Mesendoderm (in vitro differentiated cells): ENCODE data around the gene SMS.
"Not testable (repeated sequence)": the region's sequence is repeated elsewhere in the genome, so short reads cannot be mapped to it uniquely, and the experiment has no call there.

Experiments
- DNase-seq: peaks from one replicate; pipeline ENCODE4 v3.0.0; 2013
- H2AK5ac ChIP-seq: 2 replicates; pipeline ENCODE4 v1.6.1; 2013; ENCODE audit warnings: low read length, inconsistent platforms
- H2BK120ac ChIP-seq: 2 replicates; pipeline ENCODE4 v1.6.1; 2013; ENCODE audit warnings: low read depth, mild to moderate bottlenecking, low read length, moderate library complexity, mixed read lengths
- H2BK15ac ChIP-seq: replicated peaks from 2 replicates; pipeline ENCODE4 v1.6.1; 2013; ENCODE audit warnings: low read depth, mild to moderate bottlenecking, moderate library complexity
- H2BK5ac ChIP-seq: 2 replicates; pipeline ENCODE4 v1.6.1; 2013; ENCODE audit warnings: low read length, inconsistent platforms
- H3K18ac ChIP-seq: 2 replicates; pipeline ENCODE4 v1.6.1; 2013; ENCODE audit warnings: mild to moderate bottlenecking, low read length, mixed read lengths
- H3K23ac ChIP-seq: one replicate; pipeline ENCODE4 v1.6.1; 2013; ENCODE audit warnings: low read length
- H3K27ac ChIP-seq: 2 replicates; pipeline ENCODE4 v1.5.1; 2013; ENCODE audit warnings: low read depth, mild to moderate bottlenecking, inconsistent platforms, low read length, moderate library complexity
- H3K27me3 ChIP-seq: 2 replicates; pipeline ENCODE4 v1.6.1; 2013; ENCODE audit warnings: low read length, control low read depth, mild to moderate bottlenecking, inconsistent platforms; ENCODE audit not compliant: insufficient read depth, poor library complexity
- H3K36me3 ChIP-seq: 2 replicates; pipeline ENCODE4 v1.6.1; 2013; ENCODE audit warnings: low read length, inconsistent platforms; ENCODE audit not compliant: control insufficient read depth, insufficient read depth
- H3K4ac ChIP-seq: one replicate; pipeline ENCODE4 v1.6.1; 2013; ENCODE audit warnings: low read depth, mild to moderate bottlenecking, low read length, moderate library complexity
- H3K4me1 ChIP-seq: 2 replicates; pipeline ENCODE4 v1.6.1; 2013; ENCODE audit warnings: low read depth, low read length, inconsistent platforms; ENCODE audit not compliant: control insufficient read depth
- H3K4me2 ChIP-seq: 2 replicates; pipeline ENCODE4 v1.6.1; 2013; ENCODE audit warnings: low read length
- H3K4me3 ChIP-seq: 2 replicates; pipeline ENCODE4 v1.5.1; 2013; ENCODE audit warnings: mild to moderate bottlenecking, low read length
- H3K56ac ChIP-seq: one replicate; pipeline ENCODE4 v1.6.1; 2013; ENCODE audit warnings: low read length
- H3K79me1 ChIP-seq: 2 replicates; pipeline ENCODE4 v1.6.1; 2013; ENCODE audit warnings: low read length, inconsistent platforms
- H3K79me2 ChIP-seq: 2 replicates; pipeline ENCODE4 v1.6.1; 2013; ENCODE audit warnings: mild to moderate bottlenecking, low read length; ENCODE audit not compliant: control insufficient read depth, insufficient read depth
- H3K9ac ChIP-seq: 2 replicates; pipeline ENCODE4 v1.6.1; 2013; ENCODE audit warnings: low read length, inconsistent platforms
- H4K5ac ChIP-seq: one replicate; pipeline ENCODE4 v1.6.1; 2013; ENCODE audit warnings: low read length
- H4K8ac ChIP-seq: one replicate; pipeline ENCODE4 v1.6.1; 2013; ENCODE audit warnings: low read depth, mild to moderate bottlenecking, control low read depth, low read length, moderate library complexity
- WGBS: extraction: QIAGEN DNeasy Blood & Tissue Kit; methylation state at CpG from one replicate; pipeline ENCODE4 v1.1.7; 2013; ENCODE audit warnings: low lambda C conversion rate, missing lambda C conversion rate; ENCODE audit not compliant: insufficient coverage; ENCODE audit errors: extremely low coverage; 5-methylcytosine and 5-hydroxymethylcytosine counted together

Gene SMS

DNA sequence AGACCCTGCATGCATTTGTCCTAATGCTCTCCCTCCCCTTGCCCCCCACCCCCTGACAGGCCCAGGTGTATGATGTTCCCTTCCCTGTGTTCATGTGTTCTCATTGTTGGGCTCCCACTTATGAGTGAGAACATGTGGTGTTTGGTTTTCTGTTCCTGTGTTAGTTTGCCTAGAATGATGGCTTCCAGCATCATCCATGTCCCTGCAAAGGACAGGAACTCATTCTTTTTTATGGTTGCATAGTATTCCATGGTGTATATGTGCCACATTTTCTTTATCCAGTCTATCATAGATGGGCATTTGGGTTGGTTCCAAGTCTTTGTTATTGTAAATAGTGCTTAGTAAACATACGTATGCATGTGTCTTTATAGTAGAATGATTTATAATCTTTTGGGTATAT lies 10.0 kb downstream of the SMS start:
- H3K79me1 ChIP-seq, H3K4me2 ChIP-seq, H3K4me3 ChIP-seq, H4K5ac ChIP-seq, H3K4ac ChIP-seq, H4K8ac ChIP-seq, H3K23ac ChIP-seq, H2BK5ac ChIP-seq, DNase-seq, H3K9ac ChIP-seq, H3K27ac ChIP-seq, H2BK120ac ChIP-seq, H3K4me1 ChIP-seq, H3K36me3 ChIP-seq, H3K27me3 ChIP-seq, H2BK15ac ChIP-seq, H3K56ac ChIP-seq, H2AK5ac ChIP-seq, H3K18ac ChIP-seq: not testable (repeated sequence)
- peaks cover 65% of the 10 kb centered on the region for H3K79me2 ChIP-seq
- no CpG with 5 or more reads among the region's 1 CpG for WGBS

- Histone ChIP-seq H3K27me3 (no peaks in the 10 kb centered on the region), H3K4me1 (no peaks in the 10 kb centered on the region), H4K5ac (no peak overlapping the region), H3K79me1 (no peaks in the 10 kb centered on the region), H4K8ac (no peak overlapping the region), H3K9ac (no peak overlapping the region), H3K4me2 (no peak overlapping the region), H2BK15ac (no peak overlapping the region), H2AK5ac (no peak overlapping the region), H3K56ac (no peak overlapping the region), H2BK120ac (no peak overlapping the region), H3K27ac (no peak overlapping the region), H3K4ac (no peak overlapping the region), H2BK5ac (no peak overlapping the region), H3K36me3 (no peaks in the 10 kb centered on the region), H3K79me2 (peaks cover 65% of the 10 kb centered on the region), H3K18ac (no peak overlapping the region), H3K23ac (no peak overlapping the region), H3K4me3 (no peak overlapping the region)
- no CpG with 5 or more reads among the region's 6 CpGs for WGBS
- DNase-seq = no peak
These were observed 12.1 kb downstream of the SMS start for GRCh38 chrX:21952624-21953023.

GRCh38 chrX:21953195-21953830 lies 12.8 kb downstream of the SMS start:
- not testable (repeated sequence) for H3K4me2 ChIP-seq, H2AK5ac ChIP-seq, H2BK5ac ChIP-seq, H3K18ac ChIP-seq, H3K9ac ChIP-seq, H3K79me1 ChIP-seq, H3K27me3 ChIP-seq, H3K23ac ChIP-seq, DNase-seq, H2BK15ac ChIP-seq, H4K5ac ChIP-seq, H3K4ac ChIP-seq, H3K4me1 ChIP-seq, H3K4me3 ChIP-seq, H4K8ac ChIP-seq, H3K56ac ChIP-seq, H3K27ac ChIP-seq, H2BK120ac ChIP-seq, H3K36me3 ChIP-seq
- peaks cover 63% of the 10 kb centered on the region for H3K79me2 ChIP-seq
- WGBS = no CpG with 5 or more reads among the region's 6 CpGs

DNA sequence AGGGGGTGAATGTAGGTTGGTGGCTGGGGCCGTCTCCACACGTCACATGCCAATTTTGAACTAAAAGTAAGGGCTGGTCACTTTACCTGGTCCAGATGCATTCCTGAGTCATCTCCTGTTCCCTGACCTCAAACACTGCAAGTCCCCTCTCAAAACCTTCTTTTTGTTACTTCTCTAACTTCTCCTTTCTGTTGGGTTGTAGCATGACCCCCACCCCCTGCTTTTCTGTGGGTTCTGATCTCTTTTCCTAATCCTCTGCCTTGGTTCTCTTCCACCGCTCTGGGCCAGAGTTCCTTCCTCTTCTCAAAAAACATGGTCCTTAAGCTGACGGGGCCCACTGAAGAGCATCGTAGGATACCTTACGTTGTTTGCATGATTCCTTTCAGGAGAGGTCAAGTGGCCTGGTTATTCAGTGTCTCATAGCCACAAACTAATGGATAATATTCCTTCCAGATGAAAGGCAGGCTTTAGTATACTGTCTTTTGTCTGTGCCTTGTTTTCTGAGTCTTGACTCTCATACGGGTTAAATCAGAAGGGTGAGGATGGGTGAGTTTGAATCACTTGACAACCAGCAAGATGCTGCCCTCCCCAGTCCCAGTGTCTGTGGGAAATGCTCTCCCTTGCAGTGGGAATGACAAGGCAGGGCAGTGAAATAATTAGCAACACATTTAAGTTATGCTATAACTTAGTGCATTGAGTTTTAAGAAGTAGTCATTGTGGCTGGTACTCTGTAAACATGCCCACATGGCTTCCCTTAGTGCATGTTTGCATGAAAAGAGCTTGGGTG lies 15.1 kb downstream of the SMS start:
- H3K79me2 ChIP-seq = peaks cover 64% of the 10 kb centered on the region
- no peak overlapping the region for H2BK15ac ChIP-seq
- H3K4me3 ChIP-seq = no peak overlapping the region
- H3K4me1 ChIP-seq = no peaks in the 10 kb centered on the region
- no peak overlapping the region for H3K23ac ChIP-seq
- no peaks in the 10 kb centered on the region for H3K36me3 ChIP-seq
- no peak overlapping the region for H2AK5ac ChIP-seq
- no peak overlapping the region for H3K56ac ChIP-seq
- H4K8ac ChIP-seq = no peak overlapping the region
- no peak overlapping the region for H2BK120ac ChIP-seq
- H3K4me2 ChIP-seq = no peak overlapping the region
- no peak overlapping the region for H3K18ac ChIP-seq
- no peaks in the 10 kb centered on the region for H3K27me3 ChIP-seq
- H4K5ac ChIP-seq = no peak overlapping the region
- peaks cover 1% of the 10 kb centered on the region for H3K79me1 ChIP-seq
- no peak overlapping the region for H3K9ac ChIP-seq
- H3K27ac ChIP-seq = no peak overlapping the region
- H3K4ac ChIP-seq = no peak overlapping the region
- WGBS = no CpG with 5 or more reads among the region's 7 CpGs
- DNase-seq = no peak
- H2BK5ac ChIP-seq = no peak overlapping the region

GRCh38 chrX:21956783-21957182 lies 16.3 kb downstream of the SMS start:
- no peak overlapping the region for H3K9ac ChIP-seq
- no peak overlapping the region for H3K27ac ChIP-seq
- H4K5ac ChIP-seq = no peak overlapping the region
- H3K4me2 ChIP-seq = no peak overlapping the region
- H3K18ac ChIP-seq = no peak overlapping the region
- no peak overlapping the region for H3K23ac ChIP-seq
- H3K4ac ChIP-seq = no peak overlapping the region
- H2BK5ac ChIP-seq = no peak overlapping the region
- no CpG with 5 or more reads among the region's 7 CpGs for WGBS
- H3K36me3 ChIP-seq = no peaks in the 10 kb centered on the region
- no peak overlapping the region for H2BK15ac ChIP-seq
- no peaks in the 10 kb centered on the region for H3K27me3 ChIP-seq
- H3K4me3 ChIP-seq = no peak overlapping the region
- no peak overlapping the region for H2BK120ac ChIP-seq
- peaks cover 1% of the 10 kb centered on the region for H3K79me1 ChIP-seq
- H4K8ac ChIP-seq = no peak overlapping the region
- H3K56ac ChIP-seq = no peak overlapping the region
- no peak overlapping the region for H2AK5ac ChIP-seq
- peaks cover 73% of the 10 kb centered on the region for H3K79me2 ChIP-seq
- H3K4me1 ChIP-seq = no peaks in the 10 kb centered on the region
- DNase-seq = no peak
